DND-41 (cell line): Measurements from ENCODE around the gene PDLIM4.

Source experiments
- ATAC-seq: fragments of 200-7000 bp; cut with Tn5 transposase; 3 replicates; pipeline ENCODE4 v1.9.1; 2021; ENCODE audit warnings: low read depth; ENCODE audit not compliant: insufficient read depth
- DNase-seq: peaks from one replicate; pipeline ENCODE4 v3.0.0-alpha.2; 2020
- H2AFZ ChIP-seq: 2 replicates; pipeline ENCODE4 v1.6.0; 2012; ENCODE audit warnings: low read depth, low read length
- H3K27ac ChIP-seq: 2 replicates; pipeline ENCODE4 v1.5.1; 2012; ENCODE audit warnings: low read length, inconsistent platforms
- H3K27me3 ChIP-seq: fragments of 200-600 bp; sonication (generic); 2 replicates; pipeline ENCODE4 v1.6.0; 2012; ENCODE audit warnings: low read length, mild to moderate bottlenecking, inconsistent platforms; ENCODE audit not compliant: insufficient read depth, poor library complexity
- H3K36me3 ChIP-seq: 2 replicates; pipeline ENCODE4 v1.5.1; 2012; ENCODE audit warnings: low read length, inconsistent platforms; ENCODE audit not compliant: insufficient read depth
- H3K4me1 ChIP-seq: 2 replicates; pipeline ENCODE4 v1.5.1; 2012; ENCODE audit warnings: mild to moderate bottlenecking, low read length; ENCODE audit not compliant: insufficient read depth
- H3K4me2 ChIP-seq: 2 replicates; pipeline ENCODE4 v1.6.0; 2012; ENCODE audit warnings: mild to moderate bottlenecking, moderate library complexity, low read length, inconsistent platforms; ENCODE audit not compliant: insufficient read depth
- H3K4me3 ChIP-seq, 2 experiments: fragments of 200-600 bp in 1 of 2; shearing (Covaris generic) in 1 of 2; 2 replicates each; pipeline ENCODE4 v1.5.1; 2012 to 2016; ENCODE audit warnings: inconsistent platforms in 2 of 2, low read length in 2 of 2, mild to moderate bottlenecking in 2 of 2, low read depth in 1 of 2, moderate library complexity in 1 of 2
- H3K79me2 ChIP-seq: 2 replicates; pipeline ENCODE4 v1.6.0; 2012; ENCODE audit warnings: low read length, inconsistent platforms; ENCODE audit not compliant: insufficient read depth
- H3K9ac ChIP-seq: 2 replicates; pipeline ENCODE4 v1.6.0; 2012; ENCODE audit warnings: low read depth, mild to moderate bottlenecking, inconsistent platforms, low read length, moderate library complexity
- H3K9me3 ChIP-seq: 2 replicates; pipeline ENCODE4 v1.5.1; 2012; ENCODE audit warnings: low read length, moderate library complexity, mild to moderate bottlenecking, inconsistent platforms; ENCODE audit not compliant: insufficient read depth, severe bottlenecking
- H4K20me1 ChIP-seq: 2 replicates; pipeline ENCODE4 v1.6.0; 2012; ENCODE audit warnings: low read length; ENCODE audit not compliant: insufficient read depth
- CTCF ChIP-seq: IDR thresholded peaks from 2 replicates; pipeline ENCODE4 v1.5.1; 2012; ENCODE audit warnings: borderline replicate concordance, low read length, moderate library complexity, mild to moderate bottlenecking; ENCODE audit not compliant: poor library complexity, severe bottlenecking; ENCODE audit errors: extremely low read depth
- EZH2 ChIP-seq: IDR thresholded peaks from 3 replicates; pipeline ENCODE4 v1.6.1; 2012; ENCODE audit warnings: borderline replicate concordance, low read depth, mild to moderate bottlenecking, moderate library complexity, low read length, inconsistent platforms; ENCODE audit not compliant: severe bottlenecking

PDLIM4 gene

GRCh38 chr5:132246806-132247205 lies 10.7 kb upstream of the PDLIM4 start:
- no peaks in the 10 kb centered on the region for H3K79me2 ChIP-seq
- peaks cover 15% of the 10 kb centered on the region for H3K27me3 ChIP-seq
- no peak overlapping the region for H3K4me3 ChIP-seq
- ATAC-seq (no peak), DNase-seq (no peak)
- no peak overlapping the region for H3K4me2 ChIP-seq
- H3K4me1 ChIP-seq: no peaks in the 10 kb centered on the region
- H3K27ac ChIP-seq: no peak overlapping the region
- no peaks in the 10 kb centered on the region for H3K36me3 ChIP-seq
- TF ChIP-seq EZH2 (no peak), CTCF (no peak)
- no peaks in the 10 kb centered on the region for H4K20me1 ChIP-seq
- H2AFZ ChIP-seq: no peak overlapping the region
- no peak overlapping the region for H3K9ac ChIP-seq
- peaks cover 7% of the 10 kb centered on the region for H3K9me3 ChIP-seq

- TF ChIP-seq CTCF (no peak), EZH2 (no peak)
- no peak overlapping the region for H3K4me2 ChIP-seq
- ATAC-seq (no peak), DNase-seq (no peak)
- no peak overlapping the region for H3K27ac ChIP-seq
- H3K79me2 ChIP-seq: no peaks in the 10 kb centered on the region
- no peaks in the 10 kb centered on the region for H3K4me1 ChIP-seq
- no peaks in the 10 kb centered on the region for H4K20me1 ChIP-seq
- no peak overlapping the region for H2AFZ ChIP-seq
- no peak overlapping the region for H3K4me3 ChIP-seq
- H3K27me3 ChIP-seq: peaks cover 15% of the 10 kb centered on the region
- peaks cover 2% of the 10 kb centered on the region for H3K9me3 ChIP-seq
- H3K9ac ChIP-seq: no peak overlapping the region
- no peaks in the 10 kb centered on the region for H3K36me3 ChIP-seq
Observed at GRCh38 chr5:132250547-132250946, 6.9 kb upstream of the PDLIM4 start.

- Histone ChIP-seq H4K20me1 (no peaks in the 10 kb centered on the region), H3K4me1 (no peaks in the 10 kb centered on the region), H3K79me2 (no peaks in the 10 kb centered on the region), H2AFZ (no peak overlapping the region), H3K4me2 (no peak overlapping the region), H3K36me3 (no peaks in the 10 kb centered on the region), H3K9ac (no peak overlapping the region), H3K4me3 (no peak overlapping the region), H3K27me3 (peaks cover 15% of the 10 kb centered on the region), H3K27ac (no peak overlapping the region), H3K9me3 (peaks cover 2% of the 10 kb centered on the region)
- ATAC-seq: no peak
- TF ChIP-seq EZH2 (no peak), CTCF (no peak)
- no peak for DNase-seq
Observed at GRCh38 chr5:132251220-132251725, 6.2 kb upstream of the PDLIM4 start.

- Histone ChIP-seq H3K4me1 (no peaks in the 10 kb centered on the region), H3K27me3 (peaks cover 15% of the 10 kb centered on the region), H3K27ac (no peak overlapping the region), H3K9me3 (no peaks in the 10 kb centered on the region), H3K36me3 (no peaks in the 10 kb centered on the region), H3K79me2 (no peaks in the 10 kb centered on the region), H3K4me3 (no peak overlapping the region), H3K9ac (no peak overlapping the region), H2AFZ (no peak overlapping the region), H3K4me2 (no peak overlapping the region), H4K20me1 (no peaks in the 10 kb centered on the region)
- TF ChIP-seq CTCF (no peak), EZH2 (no peak)
- DNase-seq: no peak
- ATAC-seq: no peak
Observed at GRCh38 chr5:132253008-132253441, 4.5 kb upstream of the PDLIM4 start.
